HEK293 (cell line): ENCODE measurements around the gene WDPCP.

Source experiments
- CTCF ChIA-PET: fragments of 350-600 bp; formaldehyde crosslinking; extraction: SDS; loops from one replicate; lab custom pipeline; 2021; ENCODE audit warnings: antibody characterized with exemption; lab: Yijun Ruan, JAX
- POLR2A ChIA-PET: fragments of 300-600 bp; formaldehyde crosslinking; extraction: SDS; loops from one replicate; lab custom pipeline; 2020; ENCODE audit warnings: antibody characterized with exemption, inconsistent platforms; lab: Yijun Ruan, JAX
- H3K27ac ChIP-seq: fragments of 200-500 bp; sonication (Bioruptor generic); 2 replicates; pipeline ENCODE4 v1.5.1; 2014; ENCODE audit warnings: low read depth, low read length, control low read depth, inconsistent platforms; ENCODE audit errors: extremely low read depth
- H3K36me3 ChIP-seq, 2 experiments: fragments of 200-500 bp in 1 of 2; sonication (Bioruptor generic) in 1 of 2; 1 replicate in 1 of 2; 2 replicates in 1 of 2; pipeline ENCODE4 v1.5.1; 2014 to 2017; ENCODE audit warnings: inconsistent platforms in 2 of 2, low read length in 2 of 2; ENCODE audit not compliant: control insufficient read depth in 2 of 2, insufficient read depth in 1 of 2
- H3K4me1 ChIP-seq: fragments of 200-500 bp; sonication (Bioruptor generic); 2 replicates; pipeline ENCODE4 v1.5.1; 2014; ENCODE audit warnings: mild to moderate bottlenecking, low read length, inconsistent platforms; ENCODE audit not compliant: control insufficient read depth, insufficient read depth
- H3K4me3 ChIP-seq: 2 replicates; pipeline ENCODE4 v1.5.1; 2011; ENCODE audit warnings: low read depth, mild to moderate bottlenecking, control low read depth, low read length, moderate library complexity
- H3K9me3 ChIP-seq: fragments of 200-500 bp; sonication (Bioruptor generic); 2 replicates; pipeline ENCODE4 v1.5.1; 2014; ENCODE audit warnings: low read depth, low read length, inconsistent platforms; ENCODE audit not compliant: control insufficient read depth, insufficient read depth
- BCL11B ChIP-seq: fragments of 450-650 bp; formaldehyde crosslinking; IDR thresholded peaks from 2 replicates; pipeline ENCODE4 v1.5.1; 2016; ENCODE audit warnings: low read depth, missing biosample characterization, missing genetic modification characterization
- KLF1 ChIP-seq: fragments of 450-650 bp; formaldehyde crosslinking; IDR thresholded peaks from 2 replicates; pipeline ENCODE4 v1.5.1; 2016; ENCODE audit warnings: missing biosample characterization, missing genetic modification characterization
- KLF16 ChIP-seq: fragments of 450-650 bp; formaldehyde crosslinking; IDR thresholded peaks from 2 replicates; pipeline ENCODE4 v1.5.1; 2017; ENCODE audit warnings: missing biosample characterization, missing genetic modification characterization
- MZF1 ChIP-seq: fragments of 450-650 bp; formaldehyde crosslinking; IDR thresholded peaks from 2 replicates; pipeline ENCODE4 v1.5.1; 2017; ENCODE audit warnings: missing biosample characterization, missing genetic modification characterization, borderline replicate concordance
- SALL2 ChIP-seq: fragments of 450-650 bp; formaldehyde crosslinking; IDR thresholded peaks from 2 replicates; pipeline ENCODE4 v1.5.0; 2017; ENCODE audit warnings: missing biosample characterization, mild to moderate bottlenecking, missing genetic modification characterization, borderline replicate concordance
- SP2 ChIP-seq: fragments of 450-650 bp; formaldehyde crosslinking; IDR thresholded peaks from 2 replicates; pipeline ENCODE4 v1.5.1; 2016; ENCODE audit warnings: missing biosample characterization, missing genetic modification characterization
- SP7 ChIP-seq: fragments of 450-650 bp; formaldehyde crosslinking; IDR thresholded peaks from 2 replicates; pipeline ENCODE4 v1.5.1; 2016; ENCODE audit warnings: missing biosample characterization, missing genetic modification characterization
- YY2 ChIP-seq: fragments of 450-650 bp; formaldehyde crosslinking; IDR thresholded peaks from 2 replicates; pipeline ENCODE4 v1.5.1; 2016; ENCODE audit warnings: missing biosample characterization, missing genetic modification characterization
- ZBTB48 ChIP-seq: fragments of 450-650 bp; formaldehyde crosslinking; IDR thresholded peaks from 2 replicates; pipeline ENCODE4 v1.5.1; 2016; ENCODE audit warnings: missing biosample characterization, missing genetic modification characterization
- ZBTB7A ChIP-seq: fragments of 450-650 bp; formaldehyde crosslinking; IDR thresholded peaks from 2 replicates; pipeline ENCODE4 v1.5.1; 2016; ENCODE audit warnings: low read depth, missing biosample characterization, missing genetic modification characterization
- ZFP3 ChIP-seq: fragments of 450-650 bp; formaldehyde crosslinking; IDR thresholded peaks from 2 replicates; pipeline ENCODE4 v1.5.1; 2016; ENCODE audit warnings: low read depth, missing biosample characterization, missing genetic modification characterization
- ZNF184 ChIP-seq: fragments of 450-650 bp; IDR thresholded peaks from 2 replicates; pipeline ENCODE4 v1.5.1; 2018; ENCODE audit warnings: missing biosample characterization, mild to moderate bottlenecking, missing genetic modification characterization
- ZNF391 ChIP-seq: fragments of 450-650 bp; formaldehyde crosslinking; IDR thresholded peaks from 2 replicates; pipeline ENCODE4 v1.5.1; 2016; ENCODE audit warnings: low read depth, missing biosample characterization, missing genetic modification characterization, borderline replicate concordance
- ZNF416 ChIP-seq: fragments of 450-650 bp; formaldehyde crosslinking; IDR thresholded peaks from 2 replicates; pipeline ENCODE4 v1.5.1; 2016; ENCODE audit warnings: missing biosample characterization, missing genetic modification characterization
- ZNF530 ChIP-seq: fragments of 450-650 bp; formaldehyde crosslinking; IDR thresholded peaks from 2 replicates; pipeline ENCODE4 v1.5.1; 2016; ENCODE audit warnings: low read depth, missing biosample characterization, missing genetic modification characterization
- ZNF555 ChIP-seq: fragments of 450-650 bp; formaldehyde crosslinking; conservative IDR thresholded peaks from 2 replicates; pipeline ENCODE4 v1.5.1; 2017; ENCODE audit warnings: missing biosample characterization, mild to moderate bottlenecking, missing genetic modification characterization, inconsistent platforms
- ZNF585B ChIP-seq: fragments of 450-650 bp; formaldehyde crosslinking; IDR thresholded peaks from 2 replicates; pipeline ENCODE4 v1.5.1; 2016; ENCODE audit warnings: missing biosample characterization, missing genetic modification characterization
- ZNF610 ChIP-seq: fragments of 450-650 bp; formaldehyde crosslinking; IDR thresholded peaks from 2 replicates; pipeline ENCODE4 v1.5.1; 2016; ENCODE audit warnings: missing biosample characterization, missing genetic modification characterization, borderline replicate concordance
- ZNF660 ChIP-seq: fragments of 450-650 bp; IDR thresholded peaks from 2 replicates; pipeline ENCODE4 v1.5.1; 2018; ENCODE audit warnings: missing biosample characterization, mild to moderate bottlenecking, missing genetic modification characterization
- ZNF747 ChIP-seq: fragments of 450-650 bp; formaldehyde crosslinking; IDR thresholded peaks from 2 replicates; pipeline ENCODE4 v1.5.1; 2016; ENCODE audit warnings: missing biosample characterization, missing genetic modification characterization
- ZNF785 ChIP-seq: fragments of 450-650 bp; formaldehyde crosslinking; IDR thresholded peaks from 2 replicates; pipeline ENCODE4 v1.5.1; 2016; ENCODE audit warnings: missing biosample characterization, missing genetic modification characterization
- ZNF843 ChIP-seq: fragments of 450-650 bp; formaldehyde crosslinking; IDR thresholded peaks from 2 replicates; pipeline ENCODE4 v1.5.1; 2016; ENCODE audit warnings: missing biosample characterization, missing genetic modification characterization
- TF ChIP-seq, protein P1 (sequence below): fragments of 450-650 bp; formaldehyde crosslinking; IDR thresholded peaks from 2 replicates; pipeline ENCODE4 v1.5.1; 2017; ENCODE audit warnings: missing biosample characterization, missing genetic modification characterization
- TF ChIP-seq, protein P2 (sequence below): fragments of 450-650 bp; IDR thresholded peaks from 2 replicates; pipeline ENCODE4 v1.5.1; 2018; ENCODE audit warnings: missing biosample characterization, missing genetic modification characterization
- TF ChIP-seq, protein P3 (sequence below): fragments of 450-650 bp; formaldehyde crosslinking; IDR thresholded peaks from 2 replicates; pipeline ENCODE4 v1.5.1; 2016; ENCODE audit warnings: missing biosample characterization, missing genetic modification characterization
- TF ChIP-seq, protein P4 (sequence below): fragments of 450-650 bp; formaldehyde crosslinking; IDR thresholded peaks from 2 replicates; pipeline ENCODE4 v1.5.1; 2017; ENCODE audit warnings: missing biosample characterization, missing genetic modification characterization

The WDPCP gene

DNA sequence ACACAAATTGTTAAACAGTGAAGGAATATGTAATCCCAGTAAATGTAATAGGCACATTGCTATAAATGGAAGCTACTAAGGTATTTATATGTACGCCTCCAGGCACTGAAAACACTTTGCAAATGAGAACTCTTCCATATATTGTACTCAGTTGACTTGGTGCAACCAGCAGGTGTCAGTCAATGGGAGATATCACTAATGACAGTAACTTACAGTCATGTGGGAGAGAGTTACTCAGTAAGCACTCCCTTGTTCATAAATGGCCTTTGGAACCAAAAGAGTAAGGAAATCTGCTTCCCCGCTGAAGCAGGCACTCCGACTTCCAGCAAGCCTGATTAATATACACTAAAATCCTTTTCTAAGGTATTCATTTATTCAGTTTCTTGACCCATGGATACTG, 6.4 kb upstream of the WDPCP start (continued):
- TF ChIP-seq ZNF747 (tag by site-specific recombination) = no peak
- no peak for TF ChIP-seq ZNF555
- TF ChIP-seq KLF1 = no peak
- TF ChIP-seq ZNF585B = no peak
- TF ChIP-seq ZFP3 (tag by site-specific recombination) = no peak
- no peak for TF ChIP-seq ZNF785 (tag by site-specific recombination)
- TF ChIP-seq ZNF184 (tag by site-specific recombination) = no peak
- no peak for TF ChIP-seq KLF16
- no peak for TF ChIP-seq MZF1 (tag by site-specific recombination)
- no peak for TF ChIP-seq ZNF530 (tag by site-specific recombination)

DNA sequence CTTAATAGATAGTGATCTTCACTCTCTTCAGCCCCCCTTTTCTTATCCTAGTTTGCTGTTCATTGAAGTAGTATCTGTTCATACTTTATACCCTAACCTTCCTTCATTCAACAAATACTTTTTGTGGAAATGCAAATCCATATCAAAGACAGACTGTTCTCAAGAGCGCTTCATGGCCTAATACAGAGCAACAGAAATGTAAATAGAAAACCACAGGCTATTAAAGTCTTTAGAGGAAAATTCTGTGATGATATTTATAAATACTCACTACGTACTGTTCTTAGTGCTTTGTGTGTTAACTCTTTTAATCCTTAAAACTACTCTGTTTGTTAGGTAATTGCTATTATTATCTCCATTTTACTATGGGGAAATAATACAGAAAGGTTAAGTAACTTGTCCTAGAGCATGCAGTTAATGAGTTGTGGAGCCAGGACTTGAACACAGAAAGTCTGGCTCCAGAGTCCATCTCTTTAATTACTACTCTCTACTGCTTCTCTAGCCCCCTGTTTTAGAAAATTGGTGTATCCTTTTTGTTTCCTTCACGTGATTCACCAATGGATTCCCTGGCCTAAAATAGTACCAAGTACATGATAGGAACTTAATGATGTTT, 3.4 kb upstream of the WDPCP start:
- CTCF ChIA-PET = no interaction called here
- peaks cover 19% of the 10 kb centered on the region for H3K4me1 ChIP-seq
- H3K36me3 ChIP-seq = peaks cover 26 to 50% of the 10 kb centered on the region in 2 experiments
- H3K27ac ChIP-seq = no peak overlapping the region
- POLR2A ChIA-PET = no interaction called here
- H3K4me3 ChIP-seq = no peak overlapping the region
- no peaks in the 10 kb centered on the region for H3K9me3 ChIP-seq
- TF ChIP-seq ZNF610 (tag by site-specific recombination) (no peak), SALL2 (no peak), ZNF843 (no peak), ZBTB7A (no peak), ZNF660 (tag by site-specific recombination) (no peak), ZNF391 (tag by site-specific recombination) (no peak), BCL11B (no peak), ZBTB48 (tag by site-specific recombination) (no peak)
- TF ChIP-seq, protein P1, sequence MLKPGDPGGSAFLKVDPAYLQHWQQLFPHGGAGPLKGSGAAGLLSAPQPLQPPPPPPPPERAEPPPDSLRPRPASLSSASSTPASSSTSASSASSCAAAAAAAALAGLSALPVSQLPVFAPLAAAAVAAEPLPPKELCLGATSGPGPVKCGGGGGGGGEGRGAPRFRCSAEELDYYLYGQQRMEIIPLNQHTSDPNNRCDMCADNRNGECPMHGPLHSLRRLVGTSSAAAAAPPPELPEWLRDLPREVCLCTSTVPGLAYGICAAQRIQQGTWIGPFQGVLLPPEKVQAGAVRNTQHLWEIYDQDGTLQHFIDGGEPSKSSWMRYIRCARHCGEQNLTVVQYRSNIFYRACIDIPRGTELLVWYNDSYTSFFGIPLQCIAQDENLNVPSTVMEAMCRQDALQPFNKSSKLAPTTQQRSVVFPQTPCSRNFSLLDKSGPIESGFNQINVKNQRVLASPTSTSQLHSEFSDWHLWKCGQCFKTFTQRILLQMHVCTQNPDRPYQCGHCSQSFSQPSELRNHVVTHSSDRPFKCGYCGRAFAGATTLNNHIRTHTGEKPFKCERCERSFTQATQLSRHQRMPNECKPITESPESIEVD = no peak
- TF ChIP-seq, protein P2, sequence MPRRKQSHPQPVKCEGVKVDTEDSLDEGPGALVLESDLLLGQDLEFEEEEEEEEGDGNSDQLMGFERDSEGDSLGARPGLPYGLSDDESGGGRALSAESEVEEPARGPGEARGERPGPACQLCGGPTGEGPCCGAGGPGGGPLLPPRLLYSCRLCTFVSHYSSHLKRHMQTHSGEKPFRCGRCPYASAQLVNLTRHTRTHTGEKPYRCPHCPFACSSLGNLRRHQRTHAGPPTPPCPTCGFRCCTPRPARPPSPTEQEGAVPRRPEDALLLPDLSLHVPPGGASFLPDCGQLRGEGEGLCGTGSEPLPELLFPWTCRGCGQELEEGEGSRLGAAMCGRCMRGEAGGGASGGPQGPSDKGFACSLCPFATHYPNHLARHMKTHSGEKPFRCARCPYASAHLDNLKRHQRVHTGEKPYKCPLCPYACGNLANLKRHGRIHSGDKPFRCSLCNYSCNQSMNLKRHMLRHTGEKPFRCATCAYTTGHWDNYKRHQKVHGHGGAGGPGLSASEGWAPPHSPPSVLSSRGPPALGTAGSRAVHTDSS (tag by site-specific recombination) = no peak

DNA sequence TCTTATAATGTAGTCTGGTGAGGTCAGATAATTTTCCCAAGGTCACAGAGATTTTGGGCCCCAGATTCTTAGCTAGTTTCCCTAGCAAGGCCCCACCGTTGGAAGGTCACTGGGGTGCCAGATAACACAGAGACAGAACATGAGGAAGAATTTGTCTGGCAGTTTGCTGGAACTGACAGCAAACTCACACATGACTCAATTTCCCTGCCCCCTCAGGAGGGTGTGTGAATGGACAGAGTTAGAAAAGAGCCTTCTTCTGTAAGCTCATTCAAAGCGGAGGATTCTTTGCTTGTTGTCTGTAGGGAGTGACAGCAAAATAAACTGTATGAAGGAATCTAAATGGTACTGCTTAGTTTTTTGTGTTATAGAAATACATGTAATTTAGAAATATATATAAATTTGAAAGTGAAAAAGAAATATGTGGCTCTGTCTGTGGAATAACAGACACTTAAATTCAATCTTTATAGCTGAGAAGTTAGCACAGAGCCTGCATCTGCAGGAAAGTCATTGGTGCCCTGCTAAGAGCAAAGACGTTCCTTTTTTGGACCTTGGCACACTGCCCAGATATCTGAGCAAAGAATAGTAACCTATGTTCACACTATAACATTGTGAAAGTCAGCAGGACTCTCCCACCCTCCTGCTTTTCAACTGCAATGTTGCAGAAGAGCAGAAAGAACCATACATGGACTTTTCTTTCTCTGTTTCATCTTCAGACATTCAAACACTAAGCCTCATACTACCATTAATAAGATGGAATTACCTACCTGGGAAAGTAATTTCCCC, 2.5 kb upstream of the WDPCP start:
- ChIA-PET POLR2A (no interaction called here), CTCF (interaction anchor here (0.8 kb wide), 1 partner anchor 16 kb away, joined by 3 read pairs; no protein-coding TSS in a partner anchor)
- H3K27ac ChIP-seq = no peak overlapping the region
- TF ChIP-seq YY2 (tag by site-specific recombination) = no peak
- no peak for TF ChIP-seq SP2 (tag by site-specific recombination)
- no peak for TF ChIP-seq SP7 (tag by site-specific recombination)
- no peak for TF ChIP-seq ZNF416 (tag by site-specific recombination)
- TF ChIP-seq, protein P3, sequence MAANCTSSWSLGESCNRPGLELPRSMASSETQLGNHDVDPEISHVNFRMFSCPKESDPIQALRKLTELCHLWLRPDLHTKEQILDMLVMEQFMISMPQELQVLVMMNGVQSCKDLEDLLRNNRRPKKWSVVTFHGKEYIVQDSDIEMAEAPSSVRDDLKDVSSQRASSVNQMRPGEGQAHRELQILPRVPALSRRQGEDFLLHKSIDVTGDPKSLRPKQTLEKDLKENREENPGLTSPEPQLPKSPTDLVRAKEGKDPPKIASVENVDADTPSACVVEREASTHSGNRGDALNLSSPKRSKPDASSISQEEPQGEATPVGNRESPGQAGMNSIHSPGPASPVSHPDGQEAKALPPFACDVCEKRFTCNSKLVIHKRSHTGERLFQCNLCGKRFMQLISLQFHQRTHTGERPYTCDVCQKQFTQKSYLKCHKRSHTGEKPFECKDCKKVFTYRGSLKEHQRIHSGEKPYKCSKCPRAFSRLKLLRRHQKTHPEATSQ (tag by site-specific recombination) = no peak
- TF ChIP-seq, protein P4, sequence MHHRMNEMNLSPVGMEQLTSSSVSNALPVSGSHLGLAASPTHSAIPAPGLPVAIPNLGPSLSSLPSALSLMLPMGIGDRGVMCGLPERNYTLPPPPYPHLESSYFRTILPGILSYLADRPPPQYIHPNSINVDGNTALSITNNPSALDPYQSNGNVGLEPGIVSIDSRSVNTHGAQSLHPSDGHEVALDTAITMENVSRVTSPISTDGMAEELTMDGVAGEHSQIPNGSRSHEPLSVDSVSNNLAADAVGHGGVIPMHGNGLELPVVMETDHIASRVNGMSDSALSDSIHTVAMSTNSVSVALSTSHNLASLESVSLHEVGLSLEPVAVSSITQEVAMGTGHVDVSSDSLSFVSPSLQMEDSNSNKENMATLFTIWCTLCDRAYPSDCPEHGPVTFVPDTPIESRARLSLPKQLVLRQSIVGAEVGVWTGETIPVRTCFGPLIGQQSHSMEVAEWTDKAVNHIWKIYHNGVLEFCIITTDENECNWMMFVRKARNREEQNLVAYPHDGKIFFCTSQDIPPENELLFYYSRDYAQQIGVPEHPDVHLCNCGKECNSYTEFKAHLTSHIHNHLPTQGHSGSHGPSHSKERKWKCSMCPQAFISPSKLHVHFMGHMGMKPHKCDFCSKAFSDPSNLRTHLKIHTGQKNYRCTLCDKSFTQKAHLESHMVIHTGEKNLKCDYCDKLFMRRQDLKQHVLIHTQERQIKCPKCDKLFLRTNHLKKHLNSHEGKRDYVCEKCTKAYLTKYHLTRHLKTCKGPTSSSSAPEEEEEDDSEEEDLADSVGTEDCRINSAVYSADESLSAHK (tag by site-specific recombination) = no peak

More for the DNA sequence above, 2.5 kb upstream of the WDPCP start:
- no peak overlapping the region for H3K4me3 ChIP-seq
- H3K4me1 ChIP-seq = peaks cover 19% of the 10 kb centered on the region
- no peaks in the 10 kb centered on the region for H3K9me3 ChIP-seq
- peaks cover 24 to 43% of the 10 kb centered on the region in 2 experiments for H3K36me3 ChIP-seq
